OCI-LY3 (cell line): ENCODE measurements around the gene LIG1.

Experiments
- CTCF ChIP-seq: fragments of 200-600, 300-600 bp; sonication (generic); IDR thresholded peaks from 2 replicates; pipeline ENCODE4 v1.5.1; 2014; ENCODE audit warnings: antibody characterized with exemption, low read length, low read depth
- EZH2phosphoT487 ChIP-seq: fragments of 200-600 bp; shearing (Covaris generic); IDR thresholded peaks from 2 replicates; pipeline ENCODE4 v1.6.1; 2018; ENCODE audit warnings: antibody characterized with exemption, mixed run types, low read depth

DNA sequence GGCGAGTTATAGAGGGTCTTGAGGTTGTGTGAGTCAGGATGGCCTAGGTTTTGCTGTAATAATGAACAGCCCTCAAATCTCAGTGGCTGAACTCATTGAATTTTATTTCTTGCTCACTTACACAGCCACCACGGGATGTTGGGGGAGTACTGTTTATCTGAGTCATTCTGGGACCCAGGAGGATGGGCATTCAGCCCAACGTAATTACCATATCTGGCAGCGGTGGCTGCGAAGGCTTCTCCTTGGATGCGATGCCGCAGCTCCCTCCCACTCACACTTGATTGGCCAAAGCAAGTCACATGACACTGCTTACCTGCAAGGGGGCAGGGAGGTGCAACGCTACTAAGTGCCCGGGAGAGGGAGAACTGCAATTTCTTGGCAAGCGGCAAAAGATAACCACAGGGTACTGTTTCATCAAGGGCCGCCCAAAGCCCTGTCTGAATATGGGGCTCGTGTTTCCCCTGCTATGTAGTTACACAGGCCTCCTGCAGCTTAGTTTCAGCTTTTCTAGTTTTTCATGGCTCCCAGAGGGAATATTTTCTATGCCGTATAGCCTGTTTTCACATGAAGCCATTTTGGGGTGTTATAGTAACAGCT lies 20.2 kb upstream of the LIG1 start:
- peak; percentile 27; the same call in 1 of the 2 replicates for TF ChIP-seq CTCF
- TF ChIP-seq EZH2phosphoT487, result no peak
